Activated effector memory CD4-positive, alpha-beta T cell treated with Interleukin-2 at 50 U/mL for 16 hours (primary cell): Measurements from ENCODE around the gene PCDHB3.
A peak's percentile ranks its signal among the peaks of the same experiment; 100 is the strongest.
"Not testable (repeated sequence)": the region's sequence is repeated elsewhere in the genome, so short reads cannot be mapped to it uniquely, and the experiment has no call there.

ENCODE experiments used
- DNase-seq: peaks from one replicate; pipeline ENCODE4 v3.0.0-alpha.2; 2020

The PCDHB3 gene

GRCh38 chr5:141100243-141100805 is at the start of gene PCDHB3:
Gene PCDHB3 (plus strand): TSS chr5:141100473. CDS start chr5:141100650, 177 bp downstream.
- no peak for DNase-seq

GRCh38 chr5:141050622-141051520 is 49.4 kb upstream of the PCDHB3 start, which contains the start of gene PCDHB1:
Gene PCDHB1 (plus strand): TSS chr5:141051374. CDS start chr5:141051471, 97 bp downstream.
- no peak for DNase-seq

GRCh38 chr5:141051521-141051866 is 48.8 kb upstream of the PCDHB3 start:
- DNase-seq, result no peak

GRCh38 chr5:141077826-141078225 is 22.4 kb upstream of the PCDHB3 start:
- no peak for DNase-seq

GRCh38 chr5:141082228-141082627 is 18.0 kb upstream of the PCDHB3 start:
- no peak for DNase-seq

- DNase-seq, result peak; percentile 6
These were observed 15.7 kb upstream of the PCDHB3 start for GRCh38 chr5:141084487-141084989.

GRCh38 chr5:141094481-141095262 is 5.6 kb upstream of the PCDHB3 start, which contains the start of gene PCDHB2:
Gene PCDHB2 (plus strand): TSS chr5:141094615. CDS start chr5:141094791, 176 bp downstream.
- DNase-seq, result no peak

GRCh38 chr5:141095263-141095641 is 5.0 kb upstream of the PCDHB3 start:
- DNase-seq, result no peak

GRCh38 chr5:141096181-141096580 is 4.1 kb upstream of the PCDHB3 start:
- DNase-seq, result not testable (repeated sequence)

GRCh38 chr5:141096586-141096985 is 3.7 kb upstream of the PCDHB3 start:
- DNase-seq, result not testable (repeated sequence)

GRCh38 chr5:141101059-141101458 is 786 bp downstream of the PCDHB3 start:
- DNase-seq, result no peak

GRCh38 chr5:141102070-141102469 is 1.8 kb downstream of the PCDHB3 start:
- not testable (repeated sequence) for DNase-seq

- not testable (repeated sequence) for DNase-seq
These were observed 2.2 kb downstream of the PCDHB3 start for GRCh38 chr5:141102471-141102870.

- no peak for DNase-seq
These were observed 5.1 kb downstream of the PCDHB3 start for GRCh38 chr5:141105350-141105749.

- no peak for DNase-seq
These were observed 19.0 kb downstream of the PCDHB3 start for GRCh38 chr5:141119250-141119649.

- no peak for DNase-seq
These were observed 21.3 kb downstream of the PCDHB3 start, which contains the start of gene PCDHB4 for GRCh38 chr5:141121563-141121962. Gene PCDHB4 (plus strand): TSS chr5:141121818. CDS start chr5:141121999, 181 bp downstream.

- no peak for DNase-seq
These were observed 21.7 kb downstream of the PCDHB3 start for GRCh38 chr5:141121985-141122384.

GRCh38 chr5:141123396-141124135 is 23.3 kb downstream of the PCDHB3 start:
- not testable (repeated sequence) for DNase-seq

- DNase-seq, result no peak
These were observed 27.0 kb downstream of the PCDHB3 start for GRCh38 chr5:141127305-141127704.

GRCh38 chr5:141135030-141135717 is 34.9 kb downstream of the PCDHB3 start, which contains the start of gene PCDHB5:
Gene PCDHB5 (plus strand): TSS chr5:141135206. CDS start chr5:141135435, 229 bp downstream.
- DNase-seq, result no peak

GRCh38 chr5:141135718-141136266 is 35.5 kb downstream of the PCDHB3 start:
- no peak for DNase-seq
